GM23338 (cell line): ENCODE data around the gene CSRNP3. TPM values are rescaled to one million over a fixed set of nuclear protein-coding genes. Genes with fewer than 3 reads are reported as not detected.

Source experiments
- ATAC-seq: fragments of 200-7000 bp; cut with Tn5 transposase; 3 replicates; pipeline ENCODE4 v1.9.1; 2020
- DNase-seq: peaks from one replicate; pipeline ENCODE4 v3.0.0-alpha.2; 2015; ENCODE audit warnings: low spot score
- H2AFZ ChIP-seq: fragments of 200-600 bp; sonication (generic); 2 replicates; pipeline ENCODE4 v1.8.0; 2016; ENCODE audit warnings: antibody characterized with exemption, mild to moderate bottlenecking, moderate library complexity
- H3F3A ChIP-seq: fragments of 200-600 bp; sonication (generic); replicated peaks from 2 replicates; pipeline ENCODE4 v1.8.0; 2017; ENCODE audit warnings: antibody characterized with exemption, mixed run types, low read depth
- H3K27ac ChIP-seq: fragments of 200-600 bp; sonication (generic); 2 replicates; pipeline ENCODE4 v1.6.1; 2016; ENCODE audit warnings: low read depth
- H3K27me3 ChIP-seq: fragments of 200-600 bp; sonication (generic); 2 replicates; pipeline ENCODE4 v1.8.0; 2016; ENCODE audit warnings: mild to moderate bottlenecking, mixed run types, moderate library complexity; ENCODE audit not compliant: insufficient read depth
- H3K36me3 ChIP-seq: fragments of 200-600 bp; sonication (generic); 2 replicates; pipeline ENCODE4 v1.8.0; 2016; ENCODE audit warnings: mild to moderate bottlenecking; ENCODE audit not compliant: insufficient read depth
- H3K4me1 ChIP-seq: fragments of 200-600 bp; sonication (generic); 2 replicates; pipeline ENCODE4 v1.8.0; 2016; ENCODE audit warnings: mild to moderate bottlenecking, moderate library complexity; ENCODE audit not compliant: insufficient read depth
- H3K4me2 ChIP-seq: fragments of 200-600 bp; sonication (generic); 2 replicates; pipeline ENCODE4 v1.7.1; 2017; ENCODE audit warnings: mixed run types
- H3K4me3 ChIP-seq: fragments of 200-600 bp; sonication (generic); 2 replicates; pipeline ENCODE4 v1.6.1; 2016; ENCODE audit warnings: mixed run types
- H3K79me2 ChIP-seq: fragments of 200-600 bp; sonication (generic); replicated peaks from 2 replicates; pipeline ENCODE4 v1.8.0; 2017; ENCODE audit warnings: mild to moderate bottlenecking; ENCODE audit not compliant: insufficient read depth
- H3K9me2 ChIP-seq: fragments of 200-600 bp; sonication (generic); 2 replicates; pipeline ENCODE4 v1.8.0; 2017; ENCODE audit not compliant: insufficient read depth
- H4K20me1 ChIP-seq: fragments of 200-600 bp; sonication (generic); replicated peaks from 2 replicates; pipeline ENCODE4 v1.8.0; 2017; ENCODE audit warnings: mild to moderate bottlenecking; ENCODE audit not compliant: insufficient read depth
- H3K27ac Mint-ChIP-seq: 2 replicates; pipeline ENCODE4 v1.8.0; 2020; ENCODE audit warnings: inconsistent platforms, mild to moderate bottlenecking, moderate library complexity, mixed read lengths
- H3K27me3 Mint-ChIP-seq: 3 replicates; pipeline ENCODE4 v1.8.0; 2022; ENCODE audit warnings: low read depth, mild to moderate bottlenecking, moderate library complexity, mixed read lengths, inconsistent platforms; ENCODE audit not compliant: insufficient read depth, poor library complexity
- H3K36me3 Mint-ChIP-seq: 3 replicates; pipeline ENCODE4 v1.8.0; 2021; ENCODE audit warnings: low read depth, mild to moderate bottlenecking, inconsistent platforms, moderate library complexity, mixed read lengths
- H3K4me1 Mint-ChIP-seq: 3 replicates; pipeline ENCODE4 v1.8.0; 2020; ENCODE audit warnings: mild to moderate bottlenecking, inconsistent platforms, mixed read lengths
- H3K4me3 Mint-ChIP-seq: 3 replicates; pipeline ENCODE4 v1.8.0; 2021; ENCODE audit warnings: moderate library complexity, mild to moderate bottlenecking, inconsistent platforms, mixed read lengths
- H3K9me3 Mint-ChIP-seq: 3 replicates; pipeline ENCODE4 v1.8.0; 2020; ENCODE audit warnings: moderate library complexity, mild to moderate bottlenecking, inconsistent platforms, mixed read lengths
- CREB1 ChIP-seq: fragments of 250-450 bp; sonication (Bioruptor Pico); IDR thresholded peaks from 2 replicates; pipeline ENCODE4 v1.5.0; 2020; ENCODE audit warnings: low read depth, mild to moderate bottlenecking, moderate library complexity
- polyA plus RNA-seq: library from polyadenylated mRNA; unstranded; fragments of >200 nt; fragmentation: Nextera tagmentation; extraction: Ambion mirVana; gene quantifications from 2 replicates; pipeline ENCODE4 v1.2.1, GENCODE V29; 2016
- total RNA-seq: library from RNA; depleted of rRNA; stranded (reverse); fragments of >200 nt; shearing (Covaris generic); gene quantifications from 2 replicates; pipeline ENCODE4 v1.2.3, GENCODE V29; 2014
- TF ChIP-seq, protein P1 (sequence below): IDR thresholded peaks from 2 replicates; pipeline ENCODE4 v1.6.1; 2016; ENCODE audit warnings: antibody characterized with exemption
- TF ChIP-seq, protein P2 (sequence below): fragments of 250-450 bp; sonication (Bioruptor Pico); IDR thresholded peaks from 2 replicates; pipeline ENCODE4 v1.5.0; 2020; ENCODE audit warnings: mild to moderate bottlenecking, moderate library complexity
- TF ChIP-seq, protein P3 (sequence below): IDR thresholded peaks from one replicate; pipeline ENCODE4 v1.6.1; 2018; ENCODE audit warnings: antibody characterized with exemption; ENCODE audit not compliant: unreplicated experiment
- TF ChIP-seq, protein P4 (sequence below), 2 experiments: fragments of 200-600 bp in 1 of 2; sonication (generic) in 1 of 2; conservative IDR thresholded peaks; 2 replicates each; pipeline versions ENCODE4 v1.5.1 to v1.6.1; 2016 to 2017; ENCODE audit warnings: antibody characterized with exemption in 2 of 2, low read depth in 2 of 2, mild to moderate bottlenecking in 2 of 2, moderate library complexity in 1 of 2

CSRNP3 gene
- total and polyA plus RNA-seq, 2 experiments from 2014 or later: 3.8 to 6.8 TPM

DNA sequence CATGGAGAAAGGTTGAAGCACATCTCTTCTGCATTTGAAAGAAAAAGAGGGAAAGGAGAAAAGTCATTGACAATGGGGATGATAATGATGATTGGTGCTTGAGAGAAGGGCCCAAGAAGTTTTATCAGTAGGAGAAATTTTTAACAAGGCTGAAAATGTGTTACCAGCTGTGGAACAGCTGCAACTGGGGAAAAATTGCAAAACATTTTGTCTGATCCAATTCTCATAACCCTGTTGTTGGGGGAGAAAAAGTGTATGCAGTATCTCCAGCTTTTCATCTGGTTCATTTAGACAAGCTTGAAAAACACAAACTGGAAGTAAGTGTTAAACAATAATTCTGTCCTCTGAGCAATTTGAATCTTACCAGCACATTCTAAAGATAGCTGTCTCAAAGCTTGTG is 92.7 kb downstream of the CSRNP3 start:
- no peak overlapping the region for H3K4me2 ChIP-seq
- DNase-seq (no peak), ATAC-seq (no peak)
- H4K20me1 ChIP-seq: no peaks in the 10 kb centered on the region
- H3K4me3 ChIP-seq: no peak overlapping the region
- H3K36me3 ChIP-seq: no peaks in the 10 kb centered on the region
- H2AFZ ChIP-seq: no peak overlapping the region
- H3K9me2 ChIP-seq: no peaks in the 10 kb centered on the region
- peak overlapping the region; percentile 37; the same call in 1 of the 2 replicates for H3K27ac Mint-ChIP-seq
- no peaks in the 10 kb centered on the region for H3K79me2 ChIP-seq
- peaks cover 20% of the 10 kb centered on the region for H3K4me1 Mint-ChIP-seq
- peaks cover 14% of the 10 kb centered on the region for H3K4me1 ChIP-seq
- TF ChIP-seq, protein P1, sequence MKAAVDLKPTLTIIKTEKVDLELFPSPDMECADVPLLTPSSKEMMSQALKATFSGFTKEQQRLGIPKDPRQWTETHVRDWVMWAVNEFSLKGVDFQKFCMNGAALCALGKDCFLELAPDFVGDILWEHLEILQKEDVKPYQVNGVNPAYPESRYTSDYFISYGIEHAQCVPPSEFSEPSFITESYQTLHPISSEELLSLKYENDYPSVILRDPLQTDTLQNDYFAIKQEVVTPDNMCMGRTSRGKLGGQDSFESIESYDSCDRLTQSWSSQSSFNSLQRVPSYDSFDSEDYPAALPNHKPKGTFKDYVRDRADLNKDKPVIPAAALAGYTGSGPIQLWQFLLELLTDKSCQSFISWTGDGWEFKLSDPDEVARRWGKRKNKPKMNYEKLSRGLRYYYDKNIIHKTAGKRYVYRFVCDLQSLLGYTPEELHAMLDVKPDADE: no peak
- no peak for TF ChIP-seq CREB1 (CRISPR knock-in tag)
- TF ChIP-seq, protein P2, sequence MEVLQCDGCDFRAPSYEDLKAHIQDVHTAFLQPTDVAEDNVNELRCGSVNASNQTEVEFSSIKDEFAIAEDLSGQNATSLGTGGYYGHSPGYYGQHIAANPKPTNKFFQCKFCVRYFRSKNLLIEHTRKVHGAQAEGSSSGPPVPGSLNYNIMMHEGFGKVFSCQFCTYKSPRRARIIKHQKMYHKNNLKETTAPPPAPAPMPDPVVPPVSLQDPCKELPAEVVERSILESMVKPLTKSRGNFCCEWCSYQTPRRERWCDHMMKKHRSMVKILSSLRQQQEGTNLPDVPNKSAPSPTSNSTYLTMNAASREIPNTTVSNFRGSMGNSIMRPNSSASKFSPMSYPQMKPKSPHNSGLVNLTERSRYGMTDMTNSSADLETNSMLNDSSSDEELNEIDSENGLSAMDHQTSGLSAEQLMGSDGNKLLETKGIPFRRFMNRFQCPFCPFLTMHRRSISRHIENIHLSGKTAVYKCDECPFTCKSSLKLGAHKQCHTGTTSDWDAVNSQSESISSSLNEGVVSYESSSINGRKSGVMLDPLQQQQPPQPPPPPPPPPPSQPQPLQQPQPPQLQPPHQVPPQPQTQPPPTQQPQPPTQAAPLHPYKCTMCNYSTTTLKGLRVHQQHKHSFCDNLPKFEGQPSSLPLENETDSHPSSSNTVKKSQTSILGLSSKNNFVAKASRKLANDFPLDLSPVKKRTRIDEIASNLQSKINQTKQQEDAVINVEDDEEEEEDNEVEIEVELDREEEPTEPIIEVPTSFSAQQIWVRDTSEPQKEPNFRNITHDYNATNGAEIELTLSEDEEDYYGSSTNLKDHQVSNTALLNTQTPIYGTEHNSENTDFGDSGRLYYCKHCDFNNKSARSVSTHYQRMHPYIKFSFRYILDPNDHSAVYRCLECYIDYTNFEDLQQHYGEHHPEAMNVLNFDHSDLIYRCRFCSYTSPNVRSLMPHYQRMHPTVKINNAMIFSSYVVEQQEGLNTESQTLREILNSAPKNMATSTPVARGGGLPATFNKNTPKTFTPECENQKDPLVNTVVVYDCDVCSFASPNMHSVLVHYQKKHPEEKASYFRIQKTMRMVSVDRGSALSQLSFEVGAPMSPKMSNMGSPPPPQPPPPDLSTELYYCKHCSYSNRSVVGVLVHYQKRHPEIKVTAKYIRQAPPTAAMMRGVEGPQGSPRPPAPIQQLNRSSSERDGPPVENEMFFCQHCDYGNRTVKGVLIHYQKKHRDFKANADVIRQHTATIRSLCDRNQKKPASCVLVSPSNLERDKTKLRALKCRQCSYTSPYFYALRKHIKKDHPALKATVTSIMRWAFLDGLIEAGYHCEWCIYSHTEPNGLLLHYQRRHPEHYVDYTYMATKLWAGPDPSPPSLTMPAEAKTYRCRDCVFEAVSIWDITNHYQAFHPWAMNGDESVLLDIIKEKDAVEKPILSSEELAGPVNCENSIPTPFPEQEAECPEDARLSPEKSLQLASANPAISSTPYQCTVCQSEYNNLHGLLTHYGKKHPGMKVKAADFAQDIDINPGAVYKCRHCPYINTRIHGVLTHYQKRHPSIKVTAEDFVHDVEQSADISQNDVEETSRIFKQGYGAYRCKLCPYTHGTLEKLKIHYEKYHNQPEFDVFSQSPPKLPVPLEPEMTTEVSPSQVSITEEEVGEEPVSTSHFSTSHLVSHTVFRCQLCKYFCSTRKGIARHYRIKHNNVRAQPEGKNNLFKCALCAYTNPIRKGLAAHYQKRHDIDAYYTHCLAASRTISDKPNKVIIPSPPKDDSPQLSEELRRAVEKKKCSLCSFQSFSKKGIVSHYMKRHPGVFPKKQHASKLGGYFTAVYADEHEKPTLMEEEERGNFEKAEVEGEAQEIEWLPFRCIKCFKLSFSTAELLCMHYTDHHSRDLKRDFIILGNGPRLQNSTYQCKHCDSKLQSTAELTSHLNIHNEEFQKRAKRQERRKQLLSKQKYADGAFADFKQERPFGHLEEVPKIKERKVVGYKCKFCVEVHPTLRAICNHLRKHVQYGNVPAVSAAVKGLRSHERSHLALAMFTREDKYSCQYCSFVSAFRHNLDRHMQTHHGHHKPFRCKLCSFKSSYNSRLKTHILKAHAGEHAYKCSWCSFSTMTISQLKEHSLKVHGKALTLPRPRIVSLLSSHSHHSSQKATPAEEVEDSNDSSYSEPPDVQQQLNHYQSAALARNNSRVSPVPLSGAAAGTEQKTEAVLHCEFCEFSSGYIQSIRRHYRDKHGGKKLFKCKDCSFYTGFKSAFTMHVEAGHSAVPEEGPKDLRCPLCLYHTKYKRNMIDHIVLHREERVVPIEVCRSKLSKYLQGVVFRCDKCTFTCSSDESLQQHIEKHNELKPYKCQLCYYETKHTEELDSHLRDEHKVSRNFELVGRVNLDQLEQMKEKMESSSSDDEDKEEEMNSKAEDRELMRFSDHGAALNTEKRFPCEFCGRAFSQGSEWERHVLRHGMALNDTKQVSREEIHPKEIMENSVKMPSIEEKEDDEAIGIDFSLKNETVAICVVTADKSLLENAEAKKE (CRISPR knock-in tag): no peak
- TF ChIP-seq, protein P3, sequence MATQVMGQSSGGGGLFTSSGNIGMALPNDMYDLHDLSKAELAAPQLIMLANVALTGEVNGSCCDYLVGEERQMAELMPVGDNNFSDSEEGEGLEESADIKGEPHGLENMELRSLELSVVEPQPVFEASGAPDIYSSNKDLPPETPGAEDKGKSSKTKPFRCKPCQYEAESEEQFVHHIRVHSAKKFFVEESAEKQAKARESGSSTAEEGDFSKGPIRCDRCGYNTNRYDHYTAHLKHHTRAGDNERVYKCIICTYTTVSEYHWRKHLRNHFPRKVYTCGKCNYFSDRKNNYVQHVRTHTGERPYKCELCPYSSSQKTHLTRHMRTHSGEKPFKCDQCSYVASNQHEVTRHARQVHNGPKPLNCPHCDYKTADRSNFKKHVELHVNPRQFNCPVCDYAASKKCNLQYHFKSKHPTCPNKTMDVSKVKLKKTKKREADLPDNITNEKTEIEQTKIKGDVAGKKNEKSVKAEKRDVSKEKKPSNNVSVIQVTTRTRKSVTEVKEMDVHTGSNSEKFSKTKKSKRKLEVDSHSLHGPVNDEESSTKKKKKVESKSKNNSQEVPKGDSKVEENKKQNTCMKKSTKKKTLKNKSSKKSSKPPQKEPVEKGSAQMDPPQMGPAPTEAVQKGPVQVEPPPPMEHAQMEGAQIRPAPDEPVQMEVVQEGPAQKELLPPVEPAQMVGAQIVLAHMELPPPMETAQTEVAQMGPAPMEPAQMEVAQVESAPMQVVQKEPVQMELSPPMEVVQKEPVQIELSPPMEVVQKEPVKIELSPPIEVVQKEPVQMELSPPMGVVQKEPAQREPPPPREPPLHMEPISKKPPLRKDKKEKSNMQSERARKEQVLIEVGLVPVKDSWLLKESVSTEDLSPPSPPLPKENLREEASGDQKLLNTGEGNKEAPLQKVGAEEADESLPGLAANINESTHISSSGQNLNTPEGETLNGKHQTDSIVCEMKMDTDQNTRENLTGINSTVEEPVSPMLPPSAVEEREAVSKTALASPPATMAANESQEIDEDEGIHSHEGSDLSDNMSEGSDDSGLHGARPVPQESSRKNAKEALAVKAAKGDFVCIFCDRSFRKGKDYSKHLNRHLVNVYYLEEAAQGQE: no peak
- TF ChIP-seq, protein P4, sequence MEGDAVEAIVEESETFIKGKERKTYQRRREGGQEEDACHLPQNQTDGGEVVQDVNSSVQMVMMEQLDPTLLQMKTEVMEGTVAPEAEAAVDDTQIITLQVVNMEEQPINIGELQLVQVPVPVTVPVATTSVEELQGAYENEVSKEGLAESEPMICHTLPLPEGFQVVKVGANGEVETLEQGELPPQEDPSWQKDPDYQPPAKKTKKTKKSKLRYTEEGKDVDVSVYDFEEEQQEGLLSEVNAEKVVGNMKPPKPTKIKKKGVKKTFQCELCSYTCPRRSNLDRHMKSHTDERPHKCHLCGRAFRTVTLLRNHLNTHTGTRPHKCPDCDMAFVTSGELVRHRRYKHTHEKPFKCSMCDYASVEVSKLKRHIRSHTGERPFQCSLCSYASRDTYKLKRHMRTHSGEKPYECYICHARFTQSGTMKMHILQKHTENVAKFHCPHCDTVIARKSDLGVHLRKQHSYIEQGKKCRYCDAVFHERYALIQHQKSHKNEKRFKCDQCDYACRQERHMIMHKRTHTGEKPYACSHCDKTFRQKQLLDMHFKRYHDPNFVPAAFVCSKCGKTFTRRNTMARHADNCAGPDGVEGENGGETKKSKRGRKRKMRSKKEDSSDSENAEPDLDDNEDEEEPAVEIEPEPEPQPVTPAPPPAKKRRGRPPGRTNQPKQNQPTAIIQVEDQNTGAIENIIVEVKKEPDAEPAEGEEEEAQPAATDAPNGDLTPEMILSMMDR (conservative IDR thresholded peaks at IDR 0.05; ENCODE audit: low read depth in 2 of 2): no peak
- H3K27me3 Mint-ChIP-seq: no peaks in the 10 kb centered on the region
- no peaks in the 10 kb centered on the region for H3K27me3 ChIP-seq
- H3K4me3 Mint-ChIP-seq: no peak overlapping the region
- H3F3A ChIP-seq: no peaks in the 10 kb centered on the region
- no peaks in the 10 kb centered on the region for H3K36me3 Mint-ChIP-seq
- no peak overlapping the region for H3K27ac ChIP-seq
- no peaks in the 10 kb centered on the region for H3K9me3 Mint-ChIP-seq
